Parathyroid adenoma (tissue), 2 donors: ENCODE data around the gene LCN15.

ENCODE experiments used
- H2AFZ ChIP-seq: fragments of 300-600 bp; sonication (generic); one replicate; pipeline ENCODE4 v1.7.0; 2017; ENCODE audit warnings: antibody characterized with exemption, mild to moderate bottlenecking
- H3K27ac ChIP-seq: fragments of 300-600 bp; sonication (generic); one replicate; pipeline ENCODE4 v1.7.0; 2017
- H3K27me3 ChIP-seq: fragments of 300-600 bp; sonication (generic); one replicate; pipeline ENCODE4 v1.7.0; 2017; ENCODE audit warnings: low read length; ENCODE audit not compliant: control insufficient read depth, insufficient read depth
- H3K36me3 ChIP-seq: fragments of 300-600 bp; sonication (generic); one replicate; pipeline ENCODE4 v1.7.0; 2017; ENCODE audit warnings: low read length; ENCODE audit not compliant: control insufficient read depth, insufficient read depth
- H3K4me1 ChIP-seq: fragments of 300-600 bp; sonication (generic); one replicate; pipeline ENCODE4 v1.7.0; 2017; ENCODE audit warnings: control low read depth
- H3K4me2 ChIP-seq: fragments of 300-600 bp; sonication (generic); one replicate; pipeline ENCODE4 v1.7.0; 2017; ENCODE audit warnings: low read length
- H3K4me3 ChIP-seq: fragments of 300-600 bp; sonication (generic); one replicate; pipeline ENCODE4 v1.7.0; 2017; ENCODE audit warnings: low read depth, low read length
- H3K79me2 ChIP-seq: fragments of 300-600 bp; sonication (generic); one replicate; pipeline ENCODE4 v1.7.0; 2017; ENCODE audit warnings: control low read depth
- H3K9ac ChIP-seq: fragments of 300-600 bp; sonication (generic); one replicate; pipeline ENCODE4 v1.7.0; 2017; ENCODE audit warnings: mild to moderate bottlenecking
- H3K9me3 ChIP-seq: fragments of 300-600 bp; sonication (generic); one replicate; pipeline ENCODE4 v1.7.0; 2017; ENCODE audit warnings: low read length; ENCODE audit not compliant: control insufficient read depth
- TF ChIP-seq, protein P1 (sequence below): fragments of 300-600 bp; sonication (generic); IDR thresholded peaks from one replicate; pipeline ENCODE4 v1.7.0; 2017; ENCODE audit warnings: antibody characterized with exemption, mild to moderate bottlenecking
- donor health status: primary hyperparathyroidism.

Gene LCN15

DNA sequence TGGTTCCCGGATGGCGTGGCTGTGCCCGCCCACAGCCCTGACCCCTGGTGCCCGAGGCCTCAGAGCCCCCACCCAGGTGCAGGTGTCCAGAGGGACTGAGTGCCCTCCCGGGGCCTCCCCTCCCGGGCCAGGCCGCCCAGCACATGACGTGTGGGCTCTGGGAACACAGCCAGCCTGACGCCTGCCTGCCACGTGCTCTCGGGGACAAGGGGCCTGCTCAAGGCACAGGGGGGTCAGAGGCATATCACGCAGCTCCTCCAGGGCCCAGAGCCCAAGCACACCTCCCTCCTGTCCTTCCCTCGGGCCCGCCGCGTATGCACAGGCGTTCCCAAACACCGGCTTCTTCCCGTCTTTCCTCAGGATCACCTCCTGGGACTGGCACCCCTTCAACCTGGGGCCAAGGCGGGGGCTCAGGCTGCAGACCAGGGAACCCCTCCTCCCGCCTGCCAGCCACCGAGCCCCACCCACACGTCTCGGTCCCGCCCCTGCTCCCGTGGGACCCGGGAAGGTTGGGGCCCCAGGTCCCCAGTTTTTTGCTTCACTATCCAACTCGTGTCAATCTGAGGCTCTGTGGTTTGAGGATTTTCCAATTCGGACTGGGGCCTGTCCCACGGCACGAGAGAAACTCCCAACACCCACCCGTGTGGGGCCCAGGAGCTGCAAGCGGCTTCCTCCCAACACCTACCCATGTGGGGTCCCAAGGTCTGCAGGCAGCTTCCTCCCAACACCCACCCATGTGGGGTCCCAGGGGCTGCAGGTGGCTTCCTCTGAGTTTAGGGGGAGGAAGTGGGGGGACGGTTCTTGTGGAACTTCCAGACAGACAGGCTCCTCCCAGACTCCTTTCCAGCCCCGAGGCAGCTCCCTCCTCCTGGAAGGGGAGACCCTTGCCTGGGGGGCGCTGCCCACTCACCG lies 23.1 kb downstream of the LCN15 start:
- Histone ChIP-seq H3K79me2 (no peaks in the 10 kb centered on the region), H3K27ac (no peak overlapping the region), H3K4me3 (no peak overlapping the region), H3K9ac (no peak overlapping the region), H3K36me3 (no peaks in the 10 kb centered on the region), H3K27me3 (no peaks in the 10 kb centered on the region), H3K4me2 (no peak overlapping the region), H3K9me3 (no peaks in the 10 kb centered on the region), H3K4me1 (no peaks in the 10 kb centered on the region), H2AFZ (no peak overlapping the region)
- TF ChIP-seq, protein P1, sequence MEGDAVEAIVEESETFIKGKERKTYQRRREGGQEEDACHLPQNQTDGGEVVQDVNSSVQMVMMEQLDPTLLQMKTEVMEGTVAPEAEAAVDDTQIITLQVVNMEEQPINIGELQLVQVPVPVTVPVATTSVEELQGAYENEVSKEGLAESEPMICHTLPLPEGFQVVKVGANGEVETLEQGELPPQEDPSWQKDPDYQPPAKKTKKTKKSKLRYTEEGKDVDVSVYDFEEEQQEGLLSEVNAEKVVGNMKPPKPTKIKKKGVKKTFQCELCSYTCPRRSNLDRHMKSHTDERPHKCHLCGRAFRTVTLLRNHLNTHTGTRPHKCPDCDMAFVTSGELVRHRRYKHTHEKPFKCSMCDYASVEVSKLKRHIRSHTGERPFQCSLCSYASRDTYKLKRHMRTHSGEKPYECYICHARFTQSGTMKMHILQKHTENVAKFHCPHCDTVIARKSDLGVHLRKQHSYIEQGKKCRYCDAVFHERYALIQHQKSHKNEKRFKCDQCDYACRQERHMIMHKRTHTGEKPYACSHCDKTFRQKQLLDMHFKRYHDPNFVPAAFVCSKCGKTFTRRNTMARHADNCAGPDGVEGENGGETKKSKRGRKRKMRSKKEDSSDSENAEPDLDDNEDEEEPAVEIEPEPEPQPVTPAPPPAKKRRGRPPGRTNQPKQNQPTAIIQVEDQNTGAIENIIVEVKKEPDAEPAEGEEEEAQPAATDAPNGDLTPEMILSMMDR = no peak

DNA sequence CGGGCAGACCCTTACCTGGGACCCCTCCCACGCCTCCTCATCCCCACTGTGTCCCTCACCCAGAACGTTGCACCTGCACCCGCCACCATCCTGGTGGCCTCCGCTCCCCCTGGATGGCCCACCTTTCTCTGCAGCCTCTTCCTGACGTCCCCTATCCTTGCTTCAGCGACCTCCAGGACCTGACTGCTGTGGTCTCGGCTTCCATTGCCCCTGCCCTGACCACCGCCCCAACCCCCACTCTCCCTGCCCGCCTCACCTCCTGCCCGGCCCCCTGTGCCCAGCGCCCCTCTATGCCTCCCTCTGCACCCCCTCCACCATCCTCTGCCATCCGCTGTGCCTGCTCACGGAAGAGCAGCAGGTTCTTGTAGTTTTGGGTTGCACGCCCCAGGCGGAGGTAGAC lies 23.8 kb downstream of the LCN15 start:
- Histone ChIP-seq H3K9ac (no peak overlapping the region), H3K36me3 (no peaks in the 10 kb centered on the region), H3K9me3 (no peaks in the 10 kb centered on the region), H3K4me3 (no peak overlapping the region), H3K4me2 (no peak overlapping the region), H2AFZ (no peak overlapping the region), H3K79me2 (no peaks in the 10 kb centered on the region), H3K27ac (no peak overlapping the region), H3K27me3 (no peaks in the 10 kb centered on the region), H3K4me1 (no peaks in the 10 kb centered on the region)
- TF ChIP-seq, protein P1 = no peak

DNA sequence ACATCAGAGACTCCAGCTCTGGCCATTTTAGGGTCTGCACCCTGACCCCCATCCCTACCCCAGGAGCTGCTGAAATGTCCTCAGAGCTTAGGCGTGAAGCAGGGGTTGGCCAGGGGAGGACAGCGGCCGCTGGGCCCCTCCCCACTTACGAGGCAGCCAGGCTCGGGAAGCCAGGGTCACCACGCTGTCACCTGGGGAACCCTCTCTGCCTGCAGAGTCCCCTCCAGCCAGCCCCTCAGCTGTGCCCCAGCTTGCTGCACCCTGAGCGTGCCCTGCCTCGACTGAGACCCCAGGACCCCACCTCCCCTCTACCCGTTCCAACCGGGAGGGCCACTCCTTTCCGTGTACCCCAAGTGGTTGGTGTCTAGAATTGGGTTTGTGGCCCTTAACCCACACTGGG lies 24.2 kb downstream of the LCN15 start:
- Histone ChIP-seq H3K4me2 (no peak overlapping the region), H3K36me3 (no peaks in the 10 kb centered on the region), H3K79me2 (no peaks in the 10 kb centered on the region), H3K9me3 (no peaks in the 10 kb centered on the region), H2AFZ (no peak overlapping the region), H3K4me3 (no peak overlapping the region), H3K27ac (no peak overlapping the region), H3K4me1 (no peaks in the 10 kb centered on the region), H3K9ac (no peak overlapping the region), H3K27me3 (no peaks in the 10 kb centered on the region)
- TF ChIP-seq, protein P1 = no peak

DNA sequence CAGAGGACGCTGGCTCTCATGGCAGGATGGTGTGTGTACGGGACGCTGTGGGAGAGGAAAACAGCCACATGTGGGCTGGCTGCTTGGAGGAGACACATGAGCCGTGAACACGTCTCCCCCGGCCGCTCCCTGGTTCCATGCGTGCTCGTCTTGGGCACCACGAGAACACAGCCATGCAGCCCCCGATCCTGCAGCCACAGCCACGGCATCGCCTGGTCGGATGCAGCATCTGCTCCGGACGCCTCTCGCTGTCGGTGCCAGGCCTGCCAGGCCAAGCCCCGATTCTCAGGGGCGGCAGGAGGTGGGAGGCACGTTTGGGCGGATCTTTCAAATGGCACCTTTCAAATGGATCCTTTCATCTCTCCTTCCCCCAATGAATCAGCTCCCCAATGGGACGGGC lies 24.8 kb downstream of the LCN15 start:
- no peak overlapping the region for H3K4me2 ChIP-seq
- no peaks in the 10 kb centered on the region for H3K9me3 ChIP-seq
- H2AFZ ChIP-seq = no peak overlapping the region
- no peak overlapping the region for H3K27ac ChIP-seq
- H3K9ac ChIP-seq = no peak overlapping the region
- TF ChIP-seq, protein P1 = no peak
- H3K4me1 ChIP-seq = no peaks in the 10 kb centered on the region
- no peaks in the 10 kb centered on the region for H3K79me2 ChIP-seq
- H3K27me3 ChIP-seq = no peaks in the 10 kb centered on the region
- H3K4me3 ChIP-seq = no peak overlapping the region
- H3K36me3 ChIP-seq = no peaks in the 10 kb centered on the region

DNA sequence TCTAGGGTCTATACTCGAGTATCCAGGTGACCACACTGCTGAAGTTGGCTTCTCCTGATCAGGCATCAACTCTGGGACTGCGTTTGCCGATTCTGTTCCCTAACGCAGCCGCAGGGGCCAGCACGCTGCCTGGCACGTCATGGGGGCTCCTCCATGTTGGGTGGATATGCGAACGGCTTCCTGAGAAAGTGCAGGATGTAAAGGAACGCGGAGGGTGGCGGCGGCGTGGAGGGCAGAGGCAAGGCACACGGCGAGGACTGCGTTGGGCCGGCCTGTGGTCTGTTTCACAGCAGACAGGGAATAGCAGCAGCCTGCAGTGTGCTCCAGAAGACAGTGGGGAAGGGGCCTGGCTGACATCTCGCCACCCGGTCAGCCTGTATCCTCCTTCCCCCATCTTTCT lies 25.4 kb downstream of the LCN15 start:
- H3K4me1 ChIP-seq = no peaks in the 10 kb centered on the region
- H3K4me2 ChIP-seq = no peak overlapping the region
- TF ChIP-seq, protein P1 = no peak
- H3K9ac ChIP-seq = no peak overlapping the region
- no peak overlapping the region for H2AFZ ChIP-seq
- H3K4me3 ChIP-seq = no peak overlapping the region
- no peaks in the 10 kb centered on the region for H3K36me3 ChIP-seq
- H3K9me3 ChIP-seq = no peaks in the 10 kb centered on the region
- H3K79me2 ChIP-seq = no peaks in the 10 kb centered on the region
- H3K27me3 ChIP-seq = no peaks in the 10 kb centered on the region
- H3K27ac ChIP-seq = no peak overlapping the region
